ENCODE measurements around the gene KPNA6. TPM values are rescaled to one million over a fixed set of nuclear protein-coding genes. Genes with fewer than 3 reads are reported as not detected.

Gene KPNA6
- total RNA-seq, 1 donor from 2014 or later = 39.9 TPM

GRCh38 chr1:32221581-32221979, 113.7 kb downstream of the KPNA6 start:
- no peak for DNase-seq (ENCODE audit: low read depth)
- TF ChIP-seq, protein P1, sequence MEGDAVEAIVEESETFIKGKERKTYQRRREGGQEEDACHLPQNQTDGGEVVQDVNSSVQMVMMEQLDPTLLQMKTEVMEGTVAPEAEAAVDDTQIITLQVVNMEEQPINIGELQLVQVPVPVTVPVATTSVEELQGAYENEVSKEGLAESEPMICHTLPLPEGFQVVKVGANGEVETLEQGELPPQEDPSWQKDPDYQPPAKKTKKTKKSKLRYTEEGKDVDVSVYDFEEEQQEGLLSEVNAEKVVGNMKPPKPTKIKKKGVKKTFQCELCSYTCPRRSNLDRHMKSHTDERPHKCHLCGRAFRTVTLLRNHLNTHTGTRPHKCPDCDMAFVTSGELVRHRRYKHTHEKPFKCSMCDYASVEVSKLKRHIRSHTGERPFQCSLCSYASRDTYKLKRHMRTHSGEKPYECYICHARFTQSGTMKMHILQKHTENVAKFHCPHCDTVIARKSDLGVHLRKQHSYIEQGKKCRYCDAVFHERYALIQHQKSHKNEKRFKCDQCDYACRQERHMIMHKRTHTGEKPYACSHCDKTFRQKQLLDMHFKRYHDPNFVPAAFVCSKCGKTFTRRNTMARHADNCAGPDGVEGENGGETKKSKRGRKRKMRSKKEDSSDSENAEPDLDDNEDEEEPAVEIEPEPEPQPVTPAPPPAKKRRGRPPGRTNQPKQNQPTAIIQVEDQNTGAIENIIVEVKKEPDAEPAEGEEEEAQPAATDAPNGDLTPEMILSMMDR (conservative IDR thresholded peaks at IDR 0.05; ENCODE audit: low read depth, low read length) = no peak
- peak overlapping the region; percentile 89 for H3K4me3 ChIP-seq (ENCODE audit: low read depth, low read length)

DNA sequence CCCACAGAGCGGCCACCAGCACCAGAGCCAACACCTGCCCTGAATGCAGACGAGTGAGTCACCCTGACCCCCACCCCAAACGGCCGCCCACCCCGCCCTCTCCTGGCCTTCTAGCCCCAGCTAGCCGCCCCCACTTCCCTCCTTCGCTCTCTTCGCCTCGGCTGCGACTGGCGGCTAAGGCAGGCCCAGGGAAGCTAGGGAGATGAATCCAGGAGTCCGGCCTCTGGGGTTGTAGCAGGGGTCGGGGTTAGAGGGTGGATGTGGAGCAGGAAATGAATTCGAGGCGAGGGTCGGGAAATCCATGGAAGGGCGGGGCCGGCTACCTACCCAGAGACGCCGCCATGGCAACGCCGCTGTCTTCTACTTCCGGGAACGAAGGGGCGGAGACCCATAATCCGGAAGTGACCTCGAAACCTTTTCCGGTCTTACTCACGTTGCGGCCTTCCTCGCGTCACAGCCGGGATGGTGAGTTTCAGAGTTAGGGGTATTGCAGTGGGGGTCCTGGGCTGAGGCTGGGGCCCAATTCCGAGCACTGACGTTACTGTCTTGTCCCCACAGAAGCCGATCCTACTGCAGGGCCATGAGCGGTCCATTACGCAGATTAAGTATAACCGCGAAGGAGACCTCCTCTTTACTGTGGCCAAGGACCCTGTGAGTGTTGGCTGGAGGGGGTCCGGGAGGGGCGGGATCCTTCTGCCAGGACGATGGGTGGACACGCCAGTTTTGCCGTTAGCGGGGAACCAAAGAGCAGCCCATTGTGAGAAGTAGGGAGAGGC, 114.3 kb downstream of the KPNA6 start, which contains the start of the genes EIF3I and TMEM234:
Gene EIF3I (plus strand): TSS at position 428 of the 776 bp plus-strand sequence. CDS start 35 bp downstream, at position 463.
Gene TMEM234 (minus strand): TSS at position 374 of the 776 bp plus-strand sequence. CDS start 31 bp downstream, at position 343.
- TF ChIP-seq, protein P1 (conservative IDR thresholded peaks at IDR 0.05; ENCODE audit: low read depth, low read length) = no peak
- H3K4me3 ChIP-seq (ENCODE audit: low read depth, low read length) = peak within 1 kb of the TSS; percentile 89
- peak; percentile 44 for DNase-seq (ENCODE audit: low read depth)

- no peak for DNase-seq (ENCODE audit: low read depth)
- no peak overlapping the region for H3K4me3 ChIP-seq (ENCODE audit: low read depth, low read length)
- TF ChIP-seq, protein P1 (conservative IDR thresholded peaks at IDR 0.05; ENCODE audit: low read depth, low read length) = no peak
Measured at GRCh38 chr1:32223683-32224082, 115.8 kb downstream of the KPNA6 start.

DNA sequence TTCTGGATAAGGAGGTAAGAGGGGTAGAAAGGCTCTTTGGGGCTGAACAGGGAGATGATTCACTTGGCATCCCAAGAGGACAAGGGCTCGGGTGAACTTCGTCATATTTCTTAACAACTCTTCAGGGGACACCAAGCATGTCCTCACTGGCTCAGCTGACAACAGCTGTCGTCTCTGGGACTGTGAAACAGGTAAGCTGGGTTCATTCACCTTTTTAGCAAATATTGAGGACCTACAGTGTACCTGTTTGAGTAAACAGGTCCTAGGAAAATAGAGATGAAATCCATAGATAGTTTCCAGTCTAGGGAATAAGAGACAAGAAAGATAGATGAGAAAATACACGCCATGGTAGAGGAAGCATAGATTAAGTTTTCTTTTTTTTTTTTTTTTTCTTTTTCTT, 116.4 kb downstream of the KPNA6 start:
- DNase-seq (ENCODE audit: low read depth) = no peak
- TF ChIP-seq, protein P1 (conservative IDR thresholded peaks at IDR 0.05; ENCODE audit: low read depth, low read length) = no peak
- H3K4me3 ChIP-seq (ENCODE audit: low read depth, low read length) = no peak overlapping the region

Other genes with a start within 250 kb of the KPNA6 start
- gene PTP4A2, start 169.7 kb upstream of the KPNA6 start, total RNA-seq = 160 TPM in 2 replicates
- gene KHDRBS1, start 94.2 kb upstream of the KPNA6 start, total RNA-seq = 69.6 and 139 TPM in 2 replicates
- gene TMEM39B, start 35.1 kb upstream of the KPNA6 start, total RNA-seq = 1.2 and 5.2 TPM in 2 replicates
- 32.9 and 62.7 TPM in 2 replicates for gene TXLNA, start 71.6 kb downstream of the KPNA6 start, total RNA-seq
- gene CCDC28B, start 92.5 kb downstream of the KPNA6 start, total RNA-seq = 11.9 and 14.1 TPM in 2 replicates
- 3.5 and 4.6 TPM in 2 replicates for gene IQCC, start 97.6 kb downstream of the KPNA6 start, total RNA-seq
- gene DCDC2B, start 101.0 kb downstream of the KPNA6 start, total RNA-seq = not detected in 2 replicates
- 12.2 and 14.4 TPM in 2 replicates for gene TMEM234, start 114.3 kb downstream of the KPNA6 start, total RNA-seq
- 338 and 472 TPM in 2 replicates for gene EIF3I, start 114.4 kb downstream of the KPNA6 start, total RNA-seq
- gene FAM167B, start 139.2 kb downstream of the KPNA6 start, total RNA-seq = 0.35 TPM in 1 of 2 replicates, not detected in the other
- gene LCK, start 143.2 kb downstream of the KPNA6 start, total RNA-seq = 8.2 and 10.3 TPM in 2 replicates
- 117 and 127 TPM in 2 replicates for gene HDAC1, start 184.0 kb downstream of the KPNA6 start, total RNA-seq
- gene MARCKSL1, start 228.2 kb downstream of the KPNA6 start, total RNA-seq = 190 and 199 TPM in 2 replicates

Data from epithelial cell of proximal tubule (primary cell).